K562 (cell line): ENCODE results near the gene PLA1A. TPM values are rescaled to one million over a fixed set of nuclear protein-coding genes. Genes with fewer than 3 reads are reported as not detected.

Experiments
- ATF7 ChIP-seq: fragments of 450-650 bp; IDR thresholded peaks from 2 replicates; pipeline ENCODE4 v1.7.1; 2014; ENCODE audit warnings: mild to moderate bottlenecking, moderate library complexity
- CBX8 ChIP-seq: fragments of 200-600 bp; sonication (generic); IDR thresholded peaks from 2 replicates; pipeline ENCODE4 v1.6.1; 2012; ENCODE audit warnings: borderline replicate concordance, mixed run types, low read depth, mild to moderate bottlenecking, moderate library complexity, mixed read lengths, low read length, control low read depth, inconsistent platforms; ENCODE audit not compliant: poor library complexity, severe bottlenecking; ENCODE audit errors: extremely low read depth
- CREM ChIP-seq: IDR thresholded peaks from 2 replicates; pipeline ENCODE4 v1.6.1; 2014; ENCODE audit warnings: antibody characterized with exemption, low read depth
- CTBP1 ChIP-seq: fragments of 450-650 bp; IDR thresholded peaks from 2 replicates; pipeline ENCODE4 v1.6.1; 2016; ENCODE audit warnings: borderline replicate concordance
- FOXJ2 ChIP-seq: fragments of 200-800 bp; sonication (Bioruptor generic); IDR thresholded peaks from 2 replicates; pipeline ENCODE4 v1.6.1; 2016; ENCODE audit warnings: missing genetic modification characterization, missing compliant biosample characterization
- KDM2B ChIP-seq: fragments of 250-450 bp; sonication (Bioruptor Pico); IDR thresholded peaks from 2 replicates; pipeline ENCODE4 v1.8.0; 2021; ENCODE audit warnings: mild to moderate bottlenecking, moderate library complexity
- NBN ChIP-seq: fragments of 450-650 bp; IDR thresholded peaks from 2 replicates; pipeline ENCODE4 v1.6.1; 2016; ENCODE audit warnings: low read depth, mild to moderate bottlenecking
- NCOR1 ChIP-seq: fragments of 450-650 bp; IDR thresholded peaks from 2 replicates; pipeline ENCODE4 v1.6.1; 2016; ENCODE audit warnings: mild to moderate bottlenecking, moderate library complexity
- NFIC ChIP-seq: fragments of 450-650 bp; IDR thresholded peaks from 2 replicates; pipeline ENCODE4 v1.6.1; 2017; ENCODE audit warnings: mild to moderate bottlenecking, inconsistent platforms
- TAL1 ChIP-seq: fragments of 450-650 bp; IDR thresholded peaks from 2 replicates; pipeline ENCODE4 v1.6.1; 2016; ENCODE audit warnings: mild to moderate bottlenecking
- ZNF79 ChIP-seq: fragments of 250-450 bp; sonication (Bioruptor Pico); IDR thresholded peaks from 2 replicates; pipeline ENCODE4 v1.4.0; 2020; ENCODE audit warnings: low read depth, mild to moderate bottlenecking, moderate library complexity
- polyA plus RNA-seq, 8 experiments: library from polyadenylated mRNA; depleted of rRNA in 4 of 8; stranded (reverse) in 5 of 8; unstranded in 3 of 8; fragments of >200 nt; fragmentation: Nextera tagmentation in 2 of 8; fragmentation: Illumina TruSeq in 1 of 8; extraction: Ambion mirVana in 2 of 8; extraction: Trizol in 1 of 8; gene quantifications; 2 replicates each; pipeline versions ENCODE4 v1.2.1 to v1.2.3, GENCODE V29; 2011 to 2014; ENCODE audit warnings: inconsistent platforms in 1 of 8, missing spikeins in 1 of 8
- total RNA-seq, 7 experiments: library from RNA; depleted of rRNA in 6 of 7; stranded (reverse); fragments of >200 nt in 6 of 7; fragmentation: Illumina TruSeq in 2 of 7; extraction: Trizol in 2 of 7; gene quantifications; 2 replicates each; pipeline versions ENCODE4 v1.2.1 to v1.2.3, GENCODE V29; 2011 to 2021; ENCODE audit warnings: low replicate concordance in 1 of 7
- TF ChIP-seq, protein P1 (sequence below): fragments of 250-450 bp; sonication (Bioruptor Pico); IDR thresholded peaks from 2 replicates; pipeline ENCODE4 v1.8.0; 2022; ENCODE audit warnings: inconsistent platforms, mild to moderate bottlenecking, moderate library complexity, borderline replicate concordance
- TF ChIP-seq, protein P2 (sequence below): fragments of 250-450 bp; sonication (Bioruptor Pico); IDR thresholded peaks from 2 replicates; pipeline ENCODE4 v1.8.0; 2021; ENCODE audit warnings: moderate library complexity, mild to moderate bottlenecking, inconsistent platforms
- TF ChIP-seq, protein P3 (sequence below): sonication (generic); formaldehyde crosslinking; IDR thresholded peaks from 2 replicates; pipeline ENCODE4 v1.8.0; 2023; ENCODE audit warnings: mild to moderate bottlenecking, missing genetic modification reagents
- TF ChIP-seq, protein P4 (sequence below): IDR thresholded peaks from 2 replicates; pipeline ENCODE4 v1.6.1; 2011; ENCODE audit warnings: borderline replicate concordance, low read depth, mild to moderate bottlenecking, moderate library complexity, low read length; ENCODE audit not compliant: insufficient read depth, poor library complexity, severe bottlenecking

The PLA1A gene
- total and polyA plus RNA-seq, 9 of the 15 experiments (the other 6 are each of a cell fraction or from before 2014, with no cell fraction given), result not detected

DNA sequence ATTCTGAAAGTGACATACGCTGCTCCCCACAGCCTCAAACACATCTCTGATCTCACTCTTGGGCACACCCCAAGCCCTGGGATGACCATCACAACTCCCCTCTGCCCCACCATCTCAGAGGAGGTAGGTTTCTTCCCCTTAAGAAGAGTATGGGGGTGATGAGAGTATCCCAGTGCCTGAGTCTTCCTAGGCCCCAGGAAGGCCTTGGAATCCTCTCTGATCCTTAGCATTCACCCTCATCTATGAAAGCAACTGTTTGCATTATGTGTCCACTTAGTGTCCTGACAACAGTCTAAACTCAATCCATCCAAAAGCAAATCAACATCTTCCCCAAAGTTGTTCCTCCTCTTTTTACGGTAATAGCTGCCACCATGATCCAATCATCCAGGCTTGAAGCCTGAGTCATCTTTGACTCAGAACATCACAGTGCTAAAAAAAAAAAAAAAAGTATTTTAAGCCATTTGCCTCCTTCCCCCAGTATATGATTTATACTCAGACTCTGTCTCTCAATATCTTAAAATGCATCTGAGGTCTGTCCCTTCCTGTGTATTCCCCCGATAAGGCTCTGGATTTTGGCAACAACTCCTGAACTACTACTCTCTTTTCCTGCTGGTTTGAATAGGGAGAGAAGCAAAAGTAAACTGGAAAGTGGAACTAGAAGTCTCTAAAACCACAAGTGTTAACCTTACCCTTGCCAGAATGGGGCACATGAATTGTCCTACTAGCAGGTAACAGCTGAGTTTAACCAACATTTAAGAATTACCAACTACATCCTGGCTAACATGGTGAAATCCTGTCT, 40.2 kb downstream of the PLA1A start (continued):
- TF ChIP-seq, protein P1, sequence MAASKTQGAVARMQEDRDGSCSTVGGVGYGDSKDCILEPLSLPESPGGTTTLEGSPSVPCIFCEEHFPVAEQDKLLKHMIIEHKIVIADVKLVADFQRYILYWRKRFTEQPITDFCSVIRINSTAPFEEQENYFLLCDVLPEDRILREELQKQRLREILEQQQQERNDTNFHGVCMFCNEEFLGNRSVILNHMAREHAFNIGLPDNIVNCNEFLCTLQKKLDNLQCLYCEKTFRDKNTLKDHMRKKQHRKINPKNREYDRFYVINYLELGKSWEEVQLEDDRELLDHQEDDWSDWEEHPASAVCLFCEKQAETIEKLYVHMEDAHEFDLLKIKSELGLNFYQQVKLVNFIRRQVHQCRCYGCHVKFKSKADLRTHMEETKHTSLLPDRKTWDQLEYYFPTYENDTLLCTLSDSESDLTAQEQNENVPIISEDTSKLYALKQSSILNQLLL, result no peak
- TF ChIP-seq, protein P2, sequence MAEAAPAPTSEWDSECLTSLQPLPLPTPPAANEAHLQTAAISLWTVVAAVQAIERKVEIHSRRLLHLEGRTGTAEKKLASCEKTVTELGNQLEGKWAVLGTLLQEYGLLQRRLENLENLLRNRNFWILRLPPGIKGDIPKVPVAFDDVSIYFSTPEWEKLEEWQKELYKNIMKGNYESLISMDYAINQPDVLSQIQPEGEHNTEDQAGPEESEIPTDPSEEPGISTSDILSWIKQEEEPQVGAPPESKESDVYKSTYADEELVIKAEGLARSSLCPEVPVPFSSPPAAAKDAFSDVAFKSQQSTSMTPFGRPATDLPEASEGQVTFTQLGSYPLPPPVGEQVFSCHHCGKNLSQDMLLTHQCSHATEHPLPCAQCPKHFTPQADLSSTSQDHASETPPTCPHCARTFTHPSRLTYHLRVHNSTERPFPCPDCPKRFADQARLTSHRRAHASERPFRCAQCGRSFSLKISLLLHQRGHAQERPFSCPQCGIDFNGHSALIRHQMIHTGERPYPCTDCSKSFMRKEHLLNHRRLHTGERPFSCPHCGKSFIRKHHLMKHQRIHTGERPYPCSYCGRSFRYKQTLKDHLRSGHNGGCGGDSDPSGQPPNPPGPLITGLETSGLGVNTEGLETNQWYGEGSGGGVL, result no peak
- TF ChIP-seq FOXJ2 (no peak), NCOR1 (peak; percentile 41; the same call in 1 of the 2 replicates), CBX8 (no peak), CTBP1 (peak; percentile 22; the same call in 1 of the 2 replicates), ATF7 (no peak), CREM (no peak), NFIC (no peak), KDM2B (CRISPR knock-in tag) (no peak), TAL1 (peak; percentile 27), ZNF79 (CRISPR knock-in tag) (no peak), NBN (no peak)
- TF ChIP-seq, protein P3, sequence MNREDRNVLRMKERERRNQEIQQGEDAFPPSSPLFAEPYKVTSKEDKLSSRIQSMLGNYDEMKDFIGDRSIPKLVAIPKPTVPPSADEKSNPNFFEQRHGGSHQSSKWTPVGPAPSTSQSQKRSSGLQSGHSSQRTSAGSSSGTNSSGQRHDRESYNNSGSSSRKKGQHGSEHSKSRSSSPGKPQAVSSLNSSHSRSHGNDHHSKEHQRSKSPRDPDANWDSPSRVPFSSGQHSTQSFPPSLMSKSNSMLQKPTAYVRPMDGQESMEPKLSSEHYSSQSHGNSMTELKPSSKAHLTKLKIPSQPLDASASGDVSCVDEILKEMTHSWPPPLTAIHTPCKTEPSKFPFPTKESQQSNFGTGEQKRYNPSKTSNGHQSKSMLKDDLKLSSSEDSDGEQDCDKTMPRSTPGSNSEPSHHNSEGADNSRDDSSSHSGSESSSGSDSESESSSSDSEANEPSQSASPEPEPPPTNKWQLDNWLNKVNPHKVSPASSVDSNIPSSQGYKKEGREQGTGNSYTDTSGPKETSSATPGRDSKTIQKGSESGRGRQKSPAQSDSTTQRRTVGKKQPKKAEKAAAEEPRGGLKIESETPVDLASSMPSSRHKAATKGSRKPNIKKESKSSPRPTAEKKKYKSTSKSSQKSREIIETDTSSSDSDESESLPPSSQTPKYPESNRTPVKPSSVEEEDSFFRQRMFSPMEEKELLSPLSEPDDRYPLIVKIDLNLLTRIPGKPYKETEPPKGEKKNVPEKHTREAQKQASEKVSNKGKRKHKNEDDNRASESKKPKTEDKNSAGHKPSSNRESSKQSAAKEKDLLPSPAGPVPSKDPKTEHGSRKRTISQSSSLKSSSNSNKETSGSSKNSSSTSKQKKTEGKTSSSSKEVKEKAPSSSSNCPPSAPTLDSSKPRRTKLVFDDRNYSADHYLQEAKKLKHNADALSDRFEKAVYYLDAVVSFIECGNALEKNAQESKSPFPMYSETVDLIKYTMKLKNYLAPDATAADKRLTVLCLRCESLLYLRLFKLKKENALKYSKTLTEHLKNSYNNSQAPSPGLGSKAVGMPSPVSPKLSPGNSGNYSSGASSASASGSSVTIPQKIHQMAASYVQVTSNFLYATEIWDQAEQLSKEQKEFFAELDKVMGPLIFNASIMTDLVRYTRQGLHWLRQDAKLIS (CRISPR knock-in tag), result no peak
- TF ChIP-seq, protein P4, sequence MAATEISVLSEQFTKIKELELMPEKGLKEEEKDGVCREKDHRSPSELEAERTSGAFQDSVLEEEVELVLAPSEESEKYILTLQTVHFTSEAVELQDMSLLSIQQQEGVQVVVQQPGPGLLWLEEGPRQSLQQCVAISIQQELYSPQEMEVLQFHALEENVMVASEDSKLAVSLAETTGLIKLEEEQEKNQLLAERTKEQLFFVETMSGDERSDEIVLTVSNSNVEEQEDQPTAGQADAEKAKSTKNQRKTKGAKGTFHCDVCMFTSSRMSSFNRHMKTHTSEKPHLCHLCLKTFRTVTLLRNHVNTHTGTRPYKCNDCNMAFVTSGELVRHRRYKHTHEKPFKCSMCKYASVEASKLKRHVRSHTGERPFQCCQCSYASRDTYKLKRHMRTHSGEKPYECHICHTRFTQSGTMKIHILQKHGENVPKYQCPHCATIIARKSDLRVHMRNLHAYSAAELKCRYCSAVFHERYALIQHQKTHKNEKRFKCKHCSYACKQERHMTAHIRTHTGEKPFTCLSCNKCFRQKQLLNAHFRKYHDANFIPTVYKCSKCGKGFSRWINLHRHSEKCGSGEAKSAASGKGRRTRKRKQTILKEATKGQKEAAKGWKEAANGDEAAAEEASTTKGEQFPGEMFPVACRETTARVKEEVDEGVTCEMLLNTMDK, result no peak
